Measurements from ENCODE around the gene DMXL2.
"Not testable (repeated sequence)": the region's sequence is repeated elsewhere in the genome, so short reads cannot be mapped to it uniquely, and the experiment has no call there.

- not testable (repeated sequence) for TF ChIP-seq EP300 (IDR thresholded peaks at IDR 0.05; ENCODE audit: borderline replicate concordance in 1 of 2, low read depth in 1 of 2, low read length in 1 of 2); CTCF (IDR thresholded peaks at IDR 0.05); ZBTB33 (IDR thresholded peaks at IDR 0.05; ENCODE audit: borderline replicate concordance, low read depth); GABPA (IDR thresholded peaks at IDR 0.05; ENCODE audit: low read depth); FOSL2 (IDR thresholded peaks at IDR 0.05; ENCODE audit: borderline replicate concordance, low read depth)
Observed at GRCh38 chr15:51655401-51656057, 33.0 kb upstream of the DMXL2 start.

All from SK-N-SH (cell line).